HL-60 (cell line): Measurements from ENCODE around the gene NID2.

ENCODE experiments used
- DNase-seq, 2 experiments: peaks; one replicate each; pipeline ENCODE4 v3.0.0-alpha.2; 2010 to 2020; ENCODE audit warnings: low read depth in 1 of 2, low spot score in 1 of 2
- H3K27ac ChIP-seq: fragments of 250-450 bp; sonication (Bioruptor Pico); replicated peaks from 2 replicates; pipeline ENCODE4 v1.5.1; 2020; ENCODE audit warnings: mild to moderate bottlenecking, moderate library complexity
- H3K27me3 ChIP-seq: fragments of 250-450 bp; sonication (Bioruptor Pico); 2 replicates; pipeline ENCODE4 v1.5.1; 2021; ENCODE audit warnings: mild to moderate bottlenecking, moderate library complexity; ENCODE audit not compliant: insufficient read depth, poor library complexity, severe bottlenecking
- H3K4me3 ChIP-seq: replicated peaks from 2 replicates; pipeline ENCODE4 v1.5.1; 2011; ENCODE audit warnings: mild to moderate bottlenecking, control low read depth, low read length; ENCODE audit not compliant: insufficient read depth
- GABPA ChIP-seq: IDR thresholded peaks from 2 replicates; pipeline ENCODE4 v1.6.1; 2012; ENCODE audit warnings: low read depth
- POLR2AphosphoS5 ChIP-seq: IDR thresholded peaks from 2 replicates; pipeline ENCODE4 v1.6.1; 2012; ENCODE audit warnings: low read depth
- SPI1 ChIP-seq: IDR thresholded peaks from 2 replicates; pipeline ENCODE4 v1.6.1; 2012; ENCODE audit warnings: low read depth, mild to moderate bottlenecking, borderline replicate concordance
- TF ChIP-seq, protein P1 (sequence below): IDR thresholded peaks from 2 replicates; pipeline ENCODE4 v1.6.1; 2012; ENCODE audit warnings: low read depth; ENCODE audit not compliant: insufficient replicate concordance
- TF ChIP-seq, protein P2 (sequence below): IDR thresholded peaks from one replicate; pipeline ENCODE4 v1.5.1; 2011; ENCODE audit warnings: low read length, control low read depth, inconsistent platforms; ENCODE audit not compliant: insufficient read depth

NID2 gene

DNA sequence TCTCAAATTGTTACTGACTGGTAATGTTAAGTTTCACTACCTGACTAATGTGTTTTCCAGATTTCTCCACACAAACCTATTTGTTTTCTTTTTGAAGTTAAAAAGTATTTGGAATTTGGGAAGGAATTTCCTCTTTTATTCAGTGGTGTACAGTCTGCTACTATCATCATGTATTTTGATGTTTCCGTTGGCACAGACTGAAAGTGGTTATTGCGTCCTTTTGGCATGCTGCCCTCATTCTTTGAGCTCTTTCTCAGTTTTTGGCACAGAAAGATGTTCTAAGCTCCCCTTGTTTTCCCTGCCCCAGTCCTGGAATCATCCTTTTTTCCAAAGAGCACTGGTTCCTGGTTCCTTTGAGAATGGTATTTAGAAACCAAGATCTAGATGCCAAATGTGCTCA, 110.9 kb downstream of the NID2 start:
- DNase-seq, result no peak
- TF ChIP-seq, protein P1, sequence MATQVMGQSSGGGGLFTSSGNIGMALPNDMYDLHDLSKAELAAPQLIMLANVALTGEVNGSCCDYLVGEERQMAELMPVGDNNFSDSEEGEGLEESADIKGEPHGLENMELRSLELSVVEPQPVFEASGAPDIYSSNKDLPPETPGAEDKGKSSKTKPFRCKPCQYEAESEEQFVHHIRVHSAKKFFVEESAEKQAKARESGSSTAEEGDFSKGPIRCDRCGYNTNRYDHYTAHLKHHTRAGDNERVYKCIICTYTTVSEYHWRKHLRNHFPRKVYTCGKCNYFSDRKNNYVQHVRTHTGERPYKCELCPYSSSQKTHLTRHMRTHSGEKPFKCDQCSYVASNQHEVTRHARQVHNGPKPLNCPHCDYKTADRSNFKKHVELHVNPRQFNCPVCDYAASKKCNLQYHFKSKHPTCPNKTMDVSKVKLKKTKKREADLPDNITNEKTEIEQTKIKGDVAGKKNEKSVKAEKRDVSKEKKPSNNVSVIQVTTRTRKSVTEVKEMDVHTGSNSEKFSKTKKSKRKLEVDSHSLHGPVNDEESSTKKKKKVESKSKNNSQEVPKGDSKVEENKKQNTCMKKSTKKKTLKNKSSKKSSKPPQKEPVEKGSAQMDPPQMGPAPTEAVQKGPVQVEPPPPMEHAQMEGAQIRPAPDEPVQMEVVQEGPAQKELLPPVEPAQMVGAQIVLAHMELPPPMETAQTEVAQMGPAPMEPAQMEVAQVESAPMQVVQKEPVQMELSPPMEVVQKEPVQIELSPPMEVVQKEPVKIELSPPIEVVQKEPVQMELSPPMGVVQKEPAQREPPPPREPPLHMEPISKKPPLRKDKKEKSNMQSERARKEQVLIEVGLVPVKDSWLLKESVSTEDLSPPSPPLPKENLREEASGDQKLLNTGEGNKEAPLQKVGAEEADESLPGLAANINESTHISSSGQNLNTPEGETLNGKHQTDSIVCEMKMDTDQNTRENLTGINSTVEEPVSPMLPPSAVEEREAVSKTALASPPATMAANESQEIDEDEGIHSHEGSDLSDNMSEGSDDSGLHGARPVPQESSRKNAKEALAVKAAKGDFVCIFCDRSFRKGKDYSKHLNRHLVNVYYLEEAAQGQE, result no peak
- TF ChIP-seq, protein P2, sequence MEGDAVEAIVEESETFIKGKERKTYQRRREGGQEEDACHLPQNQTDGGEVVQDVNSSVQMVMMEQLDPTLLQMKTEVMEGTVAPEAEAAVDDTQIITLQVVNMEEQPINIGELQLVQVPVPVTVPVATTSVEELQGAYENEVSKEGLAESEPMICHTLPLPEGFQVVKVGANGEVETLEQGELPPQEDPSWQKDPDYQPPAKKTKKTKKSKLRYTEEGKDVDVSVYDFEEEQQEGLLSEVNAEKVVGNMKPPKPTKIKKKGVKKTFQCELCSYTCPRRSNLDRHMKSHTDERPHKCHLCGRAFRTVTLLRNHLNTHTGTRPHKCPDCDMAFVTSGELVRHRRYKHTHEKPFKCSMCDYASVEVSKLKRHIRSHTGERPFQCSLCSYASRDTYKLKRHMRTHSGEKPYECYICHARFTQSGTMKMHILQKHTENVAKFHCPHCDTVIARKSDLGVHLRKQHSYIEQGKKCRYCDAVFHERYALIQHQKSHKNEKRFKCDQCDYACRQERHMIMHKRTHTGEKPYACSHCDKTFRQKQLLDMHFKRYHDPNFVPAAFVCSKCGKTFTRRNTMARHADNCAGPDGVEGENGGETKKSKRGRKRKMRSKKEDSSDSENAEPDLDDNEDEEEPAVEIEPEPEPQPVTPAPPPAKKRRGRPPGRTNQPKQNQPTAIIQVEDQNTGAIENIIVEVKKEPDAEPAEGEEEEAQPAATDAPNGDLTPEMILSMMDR, result no peak
- TF ChIP-seq POLR2AphosphoS5 (no peak), SPI1 (no peak), GABPA (no peak)
- no peak overlapping the region for H3K4me3 ChIP-seq
- no peaks in the 10 kb centered on the region for H3K27me3 ChIP-seq
- H3K27ac ChIP-seq, result no peak overlapping the region
